ENCODE measurements around the gene TMEM109.
"Not testable (repeated sequence)": the region's sequence is repeated elsewhere in the genome, so short reads cannot be mapped to it uniquely, and the experiment has no call there.

The TMEM109 gene

GRCh38 chr11:60878245-60879101 is 35.5 kb upstream of the TMEM109 start:
- DNase-seq: no peak

- DNase-seq: no peak
Measured at GRCh38 chr11:60879104-60879503, 34.9 kb upstream of the TMEM109 start.

GRCh38 chr11:60879971-60880588 is 33.9 kb upstream of the TMEM109 start:
- no peak for DNase-seq

- no peak for DNase-seq
Measured at GRCh38 chr11:60880643-60881282, 33.2 kb upstream of the TMEM109 start.

- peak; percentile 28 for DNase-seq
Measured at GRCh38 chr11:60887556-60887955, 26.4 kb upstream of the TMEM109 start.

- DNase-seq: no peak
Measured at GRCh38 chr11:60889869-60890311, 24.1 kb upstream of the TMEM109 start.

- no peak for DNase-seq
Measured at GRCh38 chr11:60890696-60891095, 23.3 kb upstream of the TMEM109 start.

GRCh38 chr11:60891103-60891741 is 22.7 kb upstream of the TMEM109 start:
- no peak for DNase-seq

GRCh38 chr11:60895687-60896086 is 18.3 kb upstream of the TMEM109 start:
- DNase-seq: no peak

- DNase-seq: no peak
Measured at GRCh38 chr11:60897496-60897895, 16.5 kb upstream of the TMEM109 start.

GRCh38 chr11:60899046-60899936 is 14.7 kb upstream of the TMEM109 start:
- peak; percentile 24 for DNase-seq

- no peak for DNase-seq
Measured at GRCh38 chr11:60899977-60900376, 14.0 kb upstream of the TMEM109 start.

- no peak for DNase-seq
Measured at GRCh38 chr11:60900673-60901404, 13.1 kb upstream of the TMEM109 start.

GRCh38 chr11:60902625-60903024 is 11.3 kb upstream of the TMEM109 start:
- DNase-seq: no peak

- no peak for DNase-seq
Measured at GRCh38 chr11:60905047-60905446, 8.9 kb upstream of the TMEM109 start.

- no peak for DNase-seq
Measured at GRCh38 chr11:60905551-60906113, 8.3 kb upstream of the TMEM109 start.

GRCh38 chr11:60906132-60906972 is 7.6 kb upstream of the TMEM109 start, which contains the start of gene PRPF19:
TSS of gene PRPF19 (minus strand) at chr11:60906585. CDS start at chr11:60906382, 203 bp downstream.
- peak; percentile 99 for DNase-seq

GRCh38 chr11:60908803-60909202 is 5.2 kb upstream of the TMEM109 start:
- no peak for DNase-seq

GRCh38 chr11:60909680-60910280 is 4.2 kb upstream of the TMEM109 start:
- not testable (repeated sequence) for DNase-seq

GRCh38 chr11:60910281-60910687 is 3.7 kb upstream of the TMEM109 start:
- DNase-seq: no peak

Measured in activated gamma-delta T cell treated with Interleukin-2 at 50 U/mL for 16 hours (primary cell).